Nephron progenitor cell (in vitro differentiated cells): ENCODE results near the gene POLD1.
A peak's percentile ranks its signal among the peaks of the same experiment; 100 is the strongest.

ENCODE experiments used
- DNase-seq: peaks from one replicate; pipeline ENCODE4 v3.0.0; 2021
- H3K27ac Mint-ChIP-seq: 2 replicates; pipeline ENCODE4 v1.8.0; 2021; ENCODE audit warnings: mild to moderate bottlenecking, moderate library complexity, mixed read lengths
- H3K27me3 Mint-ChIP-seq: 2 replicates; pipeline ENCODE4 v1.8.0; 2021; ENCODE audit warnings: mild to moderate bottlenecking, low read depth, mixed read lengths; ENCODE audit not compliant: poor library complexity
- H3K36me3 Mint-ChIP-seq: 2 replicates; pipeline ENCODE4 v1.8.0; 2021; ENCODE audit warnings: low read depth, mixed read lengths
- H3K4me1 Mint-ChIP-seq: 2 replicates; pipeline ENCODE4 v1.8.0; 2021; ENCODE audit warnings: mixed read lengths
- H3K4me3 Mint-ChIP-seq: 2 replicates; pipeline ENCODE4 v1.8.0; 2021; ENCODE audit warnings: mild to moderate bottlenecking, moderate library complexity, mixed read lengths
- H3K9me3 Mint-ChIP-seq: 2 replicates; pipeline ENCODE4 v1.8.0; 2021; ENCODE audit warnings: mild to moderate bottlenecking, moderate library complexity, mixed read lengths
- TF ChIP-seq, protein P1 (sequence below): fragments of 200-600 bp; sonication (generic); IDR thresholded peaks from 2 replicates; pipeline ENCODE4 v1.5.0; 2021; ENCODE audit warnings: antibody characterized with exemption

The POLD1 gene

DNA sequence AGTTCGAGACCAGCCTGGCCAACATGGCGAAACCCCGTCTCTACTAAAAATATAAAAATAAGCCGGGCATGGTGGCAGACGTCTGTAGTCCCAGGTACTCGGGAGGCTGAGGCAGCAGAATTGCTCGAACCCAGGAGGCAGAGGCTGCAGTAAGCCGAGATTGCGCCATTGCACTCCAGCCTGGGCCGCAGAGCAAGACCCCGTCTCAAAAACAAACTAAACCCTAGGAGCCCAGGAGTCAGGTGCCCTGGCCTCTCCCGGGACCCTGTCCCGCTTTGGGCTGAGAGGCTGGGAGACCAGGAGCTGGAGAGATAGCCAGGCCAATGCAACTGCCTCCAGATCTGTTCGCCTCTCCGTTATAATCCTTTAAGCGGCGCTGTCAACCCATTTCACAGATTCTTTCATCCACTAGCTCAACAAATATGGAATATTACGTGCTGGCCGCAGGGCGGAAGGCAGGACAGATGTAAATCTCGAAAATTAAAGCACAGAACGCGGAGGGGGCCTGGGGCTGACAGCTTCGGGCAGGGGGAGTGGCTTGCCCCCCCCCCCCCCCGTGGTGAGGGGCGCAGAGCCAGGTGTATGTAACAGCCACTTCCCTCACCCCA lies 43.3 kb downstream of the POLD1 start:
- Mint-ChIP-seq H3K27me3 (peaks cover 37% of the 10 kb centered on the region), H3K4me3 (no peak overlapping the region), H3K36me3 (no peaks in the 10 kb centered on the region), H3K4me1 (peaks cover 27% of the 10 kb centered on the region), H3K9me3 (no peaks in the 10 kb centered on the region), H3K27ac (no peak overlapping the region)
- TF ChIP-seq, protein P1, sequence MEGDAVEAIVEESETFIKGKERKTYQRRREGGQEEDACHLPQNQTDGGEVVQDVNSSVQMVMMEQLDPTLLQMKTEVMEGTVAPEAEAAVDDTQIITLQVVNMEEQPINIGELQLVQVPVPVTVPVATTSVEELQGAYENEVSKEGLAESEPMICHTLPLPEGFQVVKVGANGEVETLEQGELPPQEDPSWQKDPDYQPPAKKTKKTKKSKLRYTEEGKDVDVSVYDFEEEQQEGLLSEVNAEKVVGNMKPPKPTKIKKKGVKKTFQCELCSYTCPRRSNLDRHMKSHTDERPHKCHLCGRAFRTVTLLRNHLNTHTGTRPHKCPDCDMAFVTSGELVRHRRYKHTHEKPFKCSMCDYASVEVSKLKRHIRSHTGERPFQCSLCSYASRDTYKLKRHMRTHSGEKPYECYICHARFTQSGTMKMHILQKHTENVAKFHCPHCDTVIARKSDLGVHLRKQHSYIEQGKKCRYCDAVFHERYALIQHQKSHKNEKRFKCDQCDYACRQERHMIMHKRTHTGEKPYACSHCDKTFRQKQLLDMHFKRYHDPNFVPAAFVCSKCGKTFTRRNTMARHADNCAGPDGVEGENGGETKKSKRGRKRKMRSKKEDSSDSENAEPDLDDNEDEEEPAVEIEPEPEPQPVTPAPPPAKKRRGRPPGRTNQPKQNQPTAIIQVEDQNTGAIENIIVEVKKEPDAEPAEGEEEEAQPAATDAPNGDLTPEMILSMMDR: no peak
- no peak for DNase-seq

DNA sequence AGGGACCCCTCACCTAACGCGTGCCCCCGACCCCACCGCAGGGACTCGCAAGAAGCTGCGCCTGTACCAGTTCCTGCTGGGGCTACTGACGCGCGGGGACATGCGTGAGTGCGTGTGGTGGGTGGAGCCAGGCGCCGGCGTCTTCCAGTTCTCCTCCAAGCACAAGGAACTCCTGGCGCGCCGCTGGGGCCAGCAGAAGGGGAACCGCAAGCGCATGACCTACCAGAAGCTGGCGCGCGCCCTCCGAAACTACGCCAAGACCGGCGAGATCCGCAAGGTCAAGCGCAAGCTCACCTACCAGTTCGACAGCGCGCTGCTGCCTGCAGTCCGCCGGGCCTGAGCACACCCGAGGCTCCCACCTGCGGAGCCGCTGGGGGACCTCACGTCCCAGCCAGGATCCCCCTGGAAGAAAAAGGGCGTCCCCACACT lies 43.9 kb downstream of the POLD1 start:
- peak; percentile 70 for DNase-seq
- Mint-ChIP-seq H3K36me3 (no peaks in the 10 kb centered on the region), H3K27me3 (peaks cover 39% of the 10 kb centered on the region), H3K9me3 (no peaks in the 10 kb centered on the region), H3K4me1 (peaks cover 32% of the 10 kb centered on the region), H3K27ac (no peak overlapping the region), H3K4me3 (no peak overlapping the region)
- TF ChIP-seq, protein P1: no peak

DNA sequence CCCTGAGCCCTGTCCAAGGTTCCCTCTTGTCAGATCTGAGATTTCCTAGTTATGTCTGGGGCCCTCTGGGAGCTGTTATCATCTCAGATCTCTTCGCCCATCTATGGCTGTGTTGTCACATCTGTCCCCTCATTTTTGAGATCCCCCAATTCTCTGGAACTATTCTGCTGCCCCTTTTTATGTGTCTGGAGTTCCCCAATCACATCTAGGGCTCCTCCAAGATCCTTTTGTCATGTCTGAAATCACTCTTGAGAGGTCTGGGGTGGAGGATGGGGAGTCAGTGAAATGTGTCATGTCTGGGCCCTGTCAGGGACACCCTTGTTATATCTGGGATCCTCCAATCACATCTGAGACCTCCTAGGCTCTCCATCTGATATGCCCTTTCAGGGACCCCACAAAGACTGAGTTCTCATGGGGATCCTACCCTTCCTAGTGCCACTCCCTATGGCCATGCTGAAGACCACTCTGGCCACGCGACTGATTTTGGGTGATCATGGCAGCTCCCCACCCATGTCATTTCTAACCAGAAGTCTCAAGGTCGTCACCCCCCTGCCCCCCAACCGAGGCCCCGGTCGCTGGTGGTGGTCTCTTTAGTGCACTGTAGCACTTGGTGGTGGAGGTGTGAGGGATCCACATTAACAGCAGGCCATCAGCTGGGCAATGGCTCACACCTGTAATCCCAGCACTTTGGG lies 44.8 kb downstream of the POLD1 start:
- Mint-ChIP-seq H3K36me3 (no peaks in the 10 kb centered on the region), H3K9me3 (no peaks in the 10 kb centered on the region), H3K4me1 (peaks cover 40% of the 10 kb centered on the region), H3K27ac (no peak overlapping the region), H3K27me3 (peaks cover 42% of the 10 kb centered on the region), H3K4me3 (peak overlapping the region; percentile 22)
- TF ChIP-seq, protein P1: no peak
- DNase-seq: no peak

DNA sequence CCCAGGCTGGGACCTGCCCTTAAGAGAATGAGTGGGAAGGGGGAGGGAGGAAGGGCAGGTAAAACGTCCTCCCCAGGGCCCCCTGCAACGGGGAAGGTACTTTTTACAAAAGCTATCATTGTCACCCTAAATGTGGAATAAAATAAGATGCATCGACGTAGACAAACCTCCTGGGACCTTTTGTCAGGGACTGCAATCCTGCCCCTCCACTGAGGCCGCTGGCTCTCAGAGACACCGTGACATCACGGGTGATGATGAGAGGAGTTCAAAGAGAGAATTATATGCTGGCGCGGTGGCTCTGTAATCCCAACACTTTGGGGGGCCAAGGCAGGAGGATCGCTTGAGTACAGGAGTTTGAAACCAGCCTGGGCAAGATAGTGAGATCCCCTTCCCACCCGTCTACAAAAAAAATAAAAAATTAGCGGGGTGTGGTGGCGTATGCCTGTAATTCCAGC lies 46.8 kb downstream of the POLD1 start:
- DNase-seq: no peak
- H3K4me3 Mint-ChIP-seq: peak overlapping the region; percentile 90
- no peaks in the 10 kb centered on the region for H3K36me3 Mint-ChIP-seq
- no peak overlapping the region for H3K27ac Mint-ChIP-seq
- TF ChIP-seq, protein P1: no peak
- H3K27me3 Mint-ChIP-seq: peaks cover 42% of the 10 kb centered on the region
- peaks cover 54% of the 10 kb centered on the region for H3K4me1 Mint-ChIP-seq
- no peaks in the 10 kb centered on the region for H3K9me3 Mint-ChIP-seq

DNA sequence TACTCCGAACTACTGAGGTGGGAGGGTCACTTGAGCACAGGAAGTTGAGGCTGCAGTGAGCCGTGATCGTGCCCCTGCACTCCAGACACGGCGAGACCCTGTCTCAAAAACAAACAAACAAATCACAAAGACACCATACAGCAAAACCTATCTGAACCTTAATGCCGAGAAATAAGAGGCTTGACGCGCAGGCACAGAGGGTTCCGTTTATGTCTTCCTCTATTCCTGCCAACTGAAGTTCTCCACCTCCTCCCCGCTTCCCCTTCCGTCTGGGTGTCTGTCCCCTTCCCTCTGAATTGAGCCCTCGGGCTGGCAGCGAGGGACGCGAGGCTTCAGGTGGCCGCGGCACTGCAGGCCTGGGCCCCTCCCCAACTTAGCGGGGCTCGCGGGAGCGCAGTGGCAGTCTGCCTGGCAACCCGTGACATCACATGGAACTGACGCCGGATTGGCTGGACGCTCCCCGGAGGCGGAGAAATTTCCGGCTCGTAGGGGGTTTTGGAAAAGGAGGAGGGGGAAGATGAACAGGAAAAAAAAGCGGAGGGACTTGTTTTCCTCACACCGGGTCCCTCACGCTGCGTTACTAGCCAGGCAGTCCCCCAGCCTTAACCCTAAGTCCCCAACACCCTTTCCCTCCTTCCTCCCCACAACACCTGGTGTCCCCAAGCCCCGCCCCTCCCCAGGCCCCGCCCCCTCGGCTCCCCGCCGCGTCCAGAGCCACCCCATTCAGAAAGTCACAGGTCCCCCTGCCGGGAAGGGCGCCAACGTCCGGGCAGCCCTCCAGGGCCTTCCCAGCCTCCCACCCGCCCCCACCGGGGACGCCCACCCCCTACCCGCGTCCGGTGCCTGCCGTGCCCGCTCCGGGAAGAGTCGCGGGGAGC lies 47.4 kb downstream of the POLD1 start:
- Mint-ChIP-seq H3K36me3 (no peaks in the 10 kb centered on the region), H3K4me1 (peaks cover 57% of the 10 kb centered on the region), H3K27me3 (peaks cover 42% of the 10 kb centered on the region), H3K9me3 (no peaks in the 10 kb centered on the region), H3K4me3 (peak overlapping the region; percentile 90), H3K27ac (peak overlapping the region; percentile 36)
- peak; percentile 94 for DNase-seq
- TF ChIP-seq, protein P1: no peak
